Ishikawa (cell line): ENCODE results near the gene RALGPS2.

Experiments
- CEBPB ChIP-seq: IDR thresholded peaks from 2 replicates; pipeline ENCODE4 v1.6.1; 2012
- CREB1 ChIP-seq: IDR thresholded peaks from 2 replicates; pipeline ENCODE4 v1.6.1; 2012; ENCODE audit warnings: low read depth
- EGR1 ChIP-seq: IDR thresholded peaks from 2 replicates; pipeline ENCODE4 v1.6.1; 2012
- EP300 ChIP-seq: IDR thresholded peaks from 2 replicates; pipeline ENCODE4 v1.6.1; 2012; ENCODE audit warnings: borderline replicate concordance
- RAD21 ChIP-seq: IDR thresholded peaks from 2 replicates; pipeline ENCODE4 v1.6.1; 2012; ENCODE audit warnings: low read depth
- TAF1 ChIP-seq: IDR thresholded peaks from 2 replicates; pipeline ENCODE4 v1.6.1; 2012; ENCODE audit warnings: low read depth, mild to moderate bottlenecking
- TCF12 ChIP-seq: IDR thresholded peaks from 2 replicates; pipeline ENCODE4 v1.6.1; 2012; ENCODE audit warnings: low read depth
- TEAD4 ChIP-seq: IDR thresholded peaks from 2 replicates; pipeline ENCODE4 v1.6.1; 2012
- USF1 ChIP-seq: IDR thresholded peaks from 2 replicates; pipeline ENCODE4 v1.6.1; 2012
- YY1 ChIP-seq: IDR thresholded peaks from 2 replicates; pipeline ENCODE4 v1.6.1; 2012; ENCODE audit warnings: low read depth
- TF ChIP-seq, protein P1 (sequence below): IDR thresholded peaks from 2 replicates; pipeline ENCODE4 v1.6.1; 2012
- TF ChIP-seq, protein P2 (sequence below): IDR thresholded peaks from 2 replicates; pipeline ENCODE4 v1.6.1; 2012; ENCODE audit warnings: low read depth, mild to moderate bottlenecking

- TF ChIP-seq EP300 (no peak), YY1 (no peak), TCF12 (no peak), RAD21 (no peak), EGR1 (no peak), CREB1 (no peak), TEAD4 (no peak), CEBPB (no peak), TAF1 (no peak), USF1 (no peak)
- TF ChIP-seq, protein P1, sequence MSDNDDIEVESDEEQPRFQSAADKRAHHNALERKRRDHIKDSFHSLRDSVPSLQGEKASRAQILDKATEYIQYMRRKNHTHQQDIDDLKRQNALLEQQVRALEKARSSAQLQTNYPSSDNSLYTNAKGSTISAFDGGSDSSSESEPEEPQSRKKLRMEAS, result no peak
- TF ChIP-seq, protein P2, sequence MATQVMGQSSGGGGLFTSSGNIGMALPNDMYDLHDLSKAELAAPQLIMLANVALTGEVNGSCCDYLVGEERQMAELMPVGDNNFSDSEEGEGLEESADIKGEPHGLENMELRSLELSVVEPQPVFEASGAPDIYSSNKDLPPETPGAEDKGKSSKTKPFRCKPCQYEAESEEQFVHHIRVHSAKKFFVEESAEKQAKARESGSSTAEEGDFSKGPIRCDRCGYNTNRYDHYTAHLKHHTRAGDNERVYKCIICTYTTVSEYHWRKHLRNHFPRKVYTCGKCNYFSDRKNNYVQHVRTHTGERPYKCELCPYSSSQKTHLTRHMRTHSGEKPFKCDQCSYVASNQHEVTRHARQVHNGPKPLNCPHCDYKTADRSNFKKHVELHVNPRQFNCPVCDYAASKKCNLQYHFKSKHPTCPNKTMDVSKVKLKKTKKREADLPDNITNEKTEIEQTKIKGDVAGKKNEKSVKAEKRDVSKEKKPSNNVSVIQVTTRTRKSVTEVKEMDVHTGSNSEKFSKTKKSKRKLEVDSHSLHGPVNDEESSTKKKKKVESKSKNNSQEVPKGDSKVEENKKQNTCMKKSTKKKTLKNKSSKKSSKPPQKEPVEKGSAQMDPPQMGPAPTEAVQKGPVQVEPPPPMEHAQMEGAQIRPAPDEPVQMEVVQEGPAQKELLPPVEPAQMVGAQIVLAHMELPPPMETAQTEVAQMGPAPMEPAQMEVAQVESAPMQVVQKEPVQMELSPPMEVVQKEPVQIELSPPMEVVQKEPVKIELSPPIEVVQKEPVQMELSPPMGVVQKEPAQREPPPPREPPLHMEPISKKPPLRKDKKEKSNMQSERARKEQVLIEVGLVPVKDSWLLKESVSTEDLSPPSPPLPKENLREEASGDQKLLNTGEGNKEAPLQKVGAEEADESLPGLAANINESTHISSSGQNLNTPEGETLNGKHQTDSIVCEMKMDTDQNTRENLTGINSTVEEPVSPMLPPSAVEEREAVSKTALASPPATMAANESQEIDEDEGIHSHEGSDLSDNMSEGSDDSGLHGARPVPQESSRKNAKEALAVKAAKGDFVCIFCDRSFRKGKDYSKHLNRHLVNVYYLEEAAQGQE, result no peak
These were observed 245.1 kb downstream of the RALGPS2 start for GRCh38 chr1:178970184-178970583.
